Endodermal cell (in vitro differentiated cells): ENCODE measurements around the gene GALNT17. TPM values are rescaled to one million over a fixed set of nuclear protein-coding genes. Genes with fewer than 3 reads are reported as not detected.

Experiments used
- DNase-seq: peaks from one replicate; pipeline ENCODE4 v3.0.0-alpha.2; 2017
- H3K27ac ChIP-seq: 2 replicates; pipeline ENCODE4 v1.5.1; 2013; ENCODE audit warnings: mild to moderate bottlenecking, low read depth, low read length, moderate library complexity
- H3K27me3 ChIP-seq: 2 replicates; pipeline ENCODE4 v1.6.1; 2013; ENCODE audit warnings: mild to moderate bottlenecking, low read length, moderate library complexity; ENCODE audit not compliant: insufficient read depth, control insufficient read depth, poor library complexity, severe bottlenecking
- H3K36me3 ChIP-seq: 2 replicates; pipeline ENCODE4 v1.7.0; 2013; ENCODE audit warnings: mild to moderate bottlenecking, low read length, moderate library complexity; ENCODE audit not compliant: control insufficient read depth, insufficient read depth
- H3K4me1 ChIP-seq: one replicate; pipeline ENCODE4 v1.7.0; 2013; ENCODE audit warnings: low read length; ENCODE audit not compliant: control insufficient read depth, insufficient read depth
- H3K4me3 ChIP-seq: 2 replicates; pipeline ENCODE4 v1.5.1; 2013; ENCODE audit warnings: mild to moderate bottlenecking, low read length, moderate library complexity
- H3K9ac ChIP-seq: 2 replicates; pipeline ENCODE4 v1.6.1; 2013; ENCODE audit warnings: mild to moderate bottlenecking, low read length, moderate library complexity; ENCODE audit not compliant: poor library complexity, severe bottlenecking; ENCODE audit errors: extremely low read depth
- H3K9me3 ChIP-seq: 2 replicates; pipeline ENCODE4 v1.6.1; 2013; ENCODE audit warnings: mild to moderate bottlenecking, low read length, moderate library complexity; ENCODE audit not compliant: control insufficient read depth
- H3K27ac Mint-ChIP-seq: 2 replicates; pipeline ENCODE4 v1.8.0; 2020; ENCODE audit warnings: mixed read lengths
- H3K27me3 Mint-ChIP-seq: 2 replicates; pipeline ENCODE4 v1.8.0; 2021; ENCODE audit warnings: mild to moderate bottlenecking, mixed read lengths; ENCODE audit not compliant: insufficient read depth
- H3K36me3 Mint-ChIP-seq: 2 replicates; pipeline ENCODE4 v1.8.0; 2020; ENCODE audit warnings: low read depth, mixed read lengths
- H3K4me1 Mint-ChIP-seq: 2 replicates; pipeline ENCODE4 v1.8.0; 2020; ENCODE audit warnings: mixed read lengths
- H3K4me3 Mint-ChIP-seq: 2 replicates; pipeline ENCODE4 v1.8.0; 2020; ENCODE audit warnings: mild to moderate bottlenecking, moderate library complexity, mixed read lengths
- H3K9me3 Mint-ChIP-seq: 2 replicates; pipeline ENCODE4 v1.8.0; 2020; ENCODE audit warnings: mild to moderate bottlenecking, mixed read lengths
- CTCF ChIP-seq: fragments of 200-600 bp; sonication (generic); conservative IDR thresholded peaks from 2 replicates; pipeline ENCODE4 v1.5.0; 2021; ENCODE audit warnings: antibody characterized with exemption, mild to moderate bottlenecking
- WGBS, 2 experiments: methylation state at CpG; one replicate each; pipeline versions ENCODE4 v1.1.5 to v1.1.7; 2013; ENCODE audit warnings: missing lambda C conversion rate in 2 of 2, mixed read lengths in 1 of 2; ENCODE audit not compliant: insufficient coverage in 1 of 2, insufficient read length in 1 of 2; 5-methylcytosine and 5-hydroxymethylcytosine counted together
- total RNA-seq, 2 donors: library from RNA; stranded (reverse); fragmentation: NEBNext Ultra II Directional in 1 of 2; extraction: Animal tissue kit (Norgen Biotek cat#: 25700) in 1 of 2; gene quantifications; 2 replicates in 1 of 2; 3 replicates in 1 of 2; pipeline ENCODE4 v1.2.1, GENCODE V29; 2021

GALNT17 gene
- total RNA-seq, 2 donors from 2014 or later, result 60.4 to 61.3 TPM

DNA sequence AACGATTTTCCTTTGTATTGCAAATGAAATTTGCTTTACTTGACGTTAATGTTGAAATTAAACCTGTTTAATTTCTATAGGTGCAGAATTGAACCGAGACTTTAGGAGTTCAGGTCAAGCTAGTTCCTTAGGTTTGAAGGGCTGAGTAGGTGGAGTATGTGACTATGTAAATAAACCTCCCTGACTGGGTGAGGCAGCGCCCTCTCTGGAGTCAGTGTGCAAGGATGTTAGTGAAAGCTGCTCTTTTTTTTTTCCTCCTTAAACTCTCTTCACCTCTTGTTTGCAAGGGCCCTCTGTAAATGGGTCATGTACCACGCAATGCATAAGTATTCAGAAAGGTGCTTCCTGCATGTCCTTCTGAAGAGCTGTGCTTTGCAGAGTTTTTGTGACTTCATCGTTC lies 33.8 kb downstream of the GALNT17 start:
- Mint-ChIP-seq H3K4me3 (no peak overlapping the region), H3K4me1 (peaks cover 9% of the 10 kb centered on the region), H3K9me3 (no peaks in the 10 kb centered on the region), H3K27me3 (no peaks in the 10 kb centered on the region), H3K36me3 (peaks cover 18% of the 10 kb centered on the region), H3K27ac (no peak overlapping the region)
- peak; percentile 68 for DNase-seq
- TF ChIP-seq CTCF, result peak; percentile 66
- peaks cover 56% of the 10 kb centered on the region for H3K36me3 ChIP-seq
- H3K9me3 ChIP-seq, result no peaks in the 10 kb centered on the region
- H3K27ac ChIP-seq, result no peak overlapping the region
- H3K9ac ChIP-seq, result no peak overlapping the region
- whole genome bisulfite sequencing, 2 experiments, result 91% methylated on average over 5 to 6 of the region's 6 CpGs
- H3K27me3 ChIP-seq, result no peaks in the 10 kb centered on the region
- no peak overlapping the region for H3K4me3 ChIP-seq
- H3K4me1 ChIP-seq, result no peaks in the 10 kb centered on the region

- WGBS, 2 experiments, result 94 to 96% methylated on average over 4 of the region's 4 CpGs
- no peaks in the 10 kb centered on the region for H3K9me3 ChIP-seq
- H3K27me3 ChIP-seq, result no peaks in the 10 kb centered on the region
- Mint-ChIP-seq H3K27ac (no peak overlapping the region), H3K4me1 (peaks cover 5% of the 10 kb centered on the region), H3K27me3 (no peaks in the 10 kb centered on the region), H3K36me3 (peaks cover 18% of the 10 kb centered on the region), H3K9me3 (no peaks in the 10 kb centered on the region), H3K4me3 (no peak overlapping the region)
- no peak for DNase-seq
- H3K27ac ChIP-seq, result no peak overlapping the region
- no peak for TF ChIP-seq CTCF
- no peaks in the 10 kb centered on the region for H3K4me1 ChIP-seq
- H3K36me3 ChIP-seq, result peaks cover 48% of the 10 kb centered on the region
- no peak overlapping the region for H3K4me3 ChIP-seq
- no peak overlapping the region for H3K9ac ChIP-seq
Measured at GRCh38 chr7:71171476-71171875, 39.5 kb downstream of the GALNT17 start.

- H3K27me3 Mint-ChIP-seq, result no peaks in the 10 kb centered on the region
- no peaks in the 10 kb centered on the region for H3K9me3 Mint-ChIP-seq
- WGBS, 2 experiments, result 91 to 96% methylated on average over 5 to 7 of the region's 7 CpGs
- peaks cover 11% of the 10 kb centered on the region for H3K4me1 Mint-ChIP-seq
- no peak overlapping the region for H3K9ac ChIP-seq
- H3K36me3 ChIP-seq, result peaks cover 31% of the 10 kb centered on the region
- no peaks in the 10 kb centered on the region for H3K4me1 ChIP-seq
- H3K9me3 ChIP-seq, result peaks cover 3% of the 10 kb centered on the region
- H3K4me3 Mint-ChIP-seq, result no peak overlapping the region
- no peak for DNase-seq
- no peak overlapping the region for H3K27ac Mint-ChIP-seq
- no peaks in the 10 kb centered on the region for H3K27me3 ChIP-seq
- no peak overlapping the region for H3K27ac ChIP-seq
- H3K4me3 ChIP-seq, result no peak overlapping the region
- TF ChIP-seq CTCF, result no peak
- H3K36me3 Mint-ChIP-seq, result peaks cover 15% of the 10 kb centered on the region
Measured at GRCh38 chr7:71173955-71174354, 42.0 kb downstream of the GALNT17 start.
